ENCODE measurements around the gene TFAP2A.

Gene TFAP2A

DNA sequence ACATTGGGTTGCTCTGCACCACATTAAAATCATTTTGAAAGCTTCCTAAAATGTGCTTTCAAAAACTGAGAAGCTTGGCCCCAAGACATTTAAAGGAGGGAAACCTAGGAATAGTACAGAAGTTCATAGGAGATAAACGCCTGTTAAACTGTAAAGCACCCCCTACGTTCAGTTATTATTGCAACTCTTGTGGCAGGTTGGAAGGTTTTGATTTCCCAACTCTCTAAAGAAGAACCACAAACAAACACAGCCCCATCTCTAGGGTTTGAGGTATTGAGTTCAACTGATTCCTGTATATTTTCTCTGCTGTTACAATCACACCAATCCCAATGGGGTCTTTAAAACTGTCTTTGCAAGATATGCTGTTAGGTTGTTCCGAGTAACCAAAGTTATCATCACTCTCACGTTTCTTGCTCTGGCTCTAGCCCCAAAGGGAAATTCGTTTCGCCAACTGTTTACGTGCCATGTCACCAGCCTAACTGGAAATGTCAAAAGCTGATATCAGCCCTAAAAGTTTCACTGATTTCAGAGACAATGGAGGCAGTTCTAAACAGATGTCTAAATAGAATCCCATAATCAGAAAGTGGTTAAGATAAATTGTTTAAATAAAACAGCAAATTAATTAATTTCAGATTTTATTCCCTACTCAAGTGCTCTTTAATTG lies 12.1 kb downstream of the TFAP2A start:
- no peaks in the 10 kb centered on the region for H3K27me3 ChIP-seq (ENCODE audit: insufficient read depth, low read length, poor library complexity, severe bottlenecking)
- H3K4me2 ChIP-seq (ENCODE audit: low read depth, low read length, poor library complexity, severe bottlenecking), result no peak overlapping the region
- no peaks in the 10 kb centered on the region for H3K36me3 ChIP-seq (ENCODE audit: insufficient read depth, low read length)
- no peaks in the 10 kb centered on the region for H3F3A ChIP-seq (ENCODE audit: low read depth)
- no peaks in the 10 kb centered on the region for H3K9me2 ChIP-seq (replicated peaks; ENCODE audit: low read depth, low read length)
- H3K9ac ChIP-seq (ENCODE audit: low read depth, low read length, poor library complexity, severe bottlenecking), result no peak overlapping the region
- H3K4me1 ChIP-seq (ENCODE audit: insufficient read depth, low read length, poor library complexity, severe bottlenecking), result peaks cover 28% of the 10 kb centered on the region
- H3K79me2 ChIP-seq (ENCODE audit: insufficient read depth, low read length), result no peaks in the 10 kb centered on the region
- no peaks in the 10 kb centered on the region for H4K20me1 ChIP-seq (ENCODE audit: insufficient read depth, low read length, poor library complexity, severe bottlenecking)
- TF ChIP-seq, protein P1, sequence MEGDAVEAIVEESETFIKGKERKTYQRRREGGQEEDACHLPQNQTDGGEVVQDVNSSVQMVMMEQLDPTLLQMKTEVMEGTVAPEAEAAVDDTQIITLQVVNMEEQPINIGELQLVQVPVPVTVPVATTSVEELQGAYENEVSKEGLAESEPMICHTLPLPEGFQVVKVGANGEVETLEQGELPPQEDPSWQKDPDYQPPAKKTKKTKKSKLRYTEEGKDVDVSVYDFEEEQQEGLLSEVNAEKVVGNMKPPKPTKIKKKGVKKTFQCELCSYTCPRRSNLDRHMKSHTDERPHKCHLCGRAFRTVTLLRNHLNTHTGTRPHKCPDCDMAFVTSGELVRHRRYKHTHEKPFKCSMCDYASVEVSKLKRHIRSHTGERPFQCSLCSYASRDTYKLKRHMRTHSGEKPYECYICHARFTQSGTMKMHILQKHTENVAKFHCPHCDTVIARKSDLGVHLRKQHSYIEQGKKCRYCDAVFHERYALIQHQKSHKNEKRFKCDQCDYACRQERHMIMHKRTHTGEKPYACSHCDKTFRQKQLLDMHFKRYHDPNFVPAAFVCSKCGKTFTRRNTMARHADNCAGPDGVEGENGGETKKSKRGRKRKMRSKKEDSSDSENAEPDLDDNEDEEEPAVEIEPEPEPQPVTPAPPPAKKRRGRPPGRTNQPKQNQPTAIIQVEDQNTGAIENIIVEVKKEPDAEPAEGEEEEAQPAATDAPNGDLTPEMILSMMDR (conservative IDR thresholded peaks at IDR 0.05; ENCODE audit: low read length), result no peak
- no peak for TF ChIP-seq EZH2phosphoT487 (IDR thresholded peaks at IDR 0.05; ENCODE audit: borderline replicate concordance)
- H2AFZ ChIP-seq (ENCODE audit: low read length), result 0 out of 2 replicates have a peak overlapping the region, but pooled peaks have one; percentile 0
- H3K4me3 ChIP-seq (ENCODE audit: low read length, poor library complexity, severe bottlenecking), result no peak overlapping the region
- no peaks in the 10 kb centered on the region for H3K9me3 ChIP-seq (ENCODE audit: insufficient read depth, low read depth, low read length)

DNA sequence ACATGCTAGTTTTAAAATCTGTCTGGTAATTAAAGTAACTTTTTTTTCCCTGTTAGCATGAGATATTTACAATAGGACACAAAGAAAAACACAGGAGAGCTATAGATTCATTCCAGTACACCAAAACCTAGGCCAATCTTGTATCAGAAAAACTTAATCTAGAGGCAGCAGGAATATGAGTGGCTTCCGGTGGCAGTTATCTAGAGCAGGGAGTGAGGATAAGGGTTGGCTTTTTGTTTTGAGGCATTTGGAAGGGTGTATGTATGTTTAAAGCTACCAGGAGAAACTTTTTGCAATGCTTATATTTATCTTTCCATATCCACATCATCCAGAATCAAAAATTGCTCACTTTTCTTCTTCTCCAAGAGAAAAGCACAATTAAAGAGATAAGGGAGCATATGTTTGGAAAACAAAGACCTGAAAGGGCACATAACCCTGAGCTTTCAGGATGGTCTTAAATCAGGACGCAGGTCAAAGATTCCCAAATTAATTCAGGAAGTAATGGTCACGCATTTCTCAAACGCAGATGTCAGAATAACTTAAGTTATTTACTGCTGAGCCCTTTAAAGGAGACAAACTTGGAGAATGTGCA lies 13.1 kb downstream of the TFAP2A start:
- H3K4me3 ChIP-seq (ENCODE audit: low read length, poor library complexity, severe bottlenecking), result no peak overlapping the region
- H2AFZ ChIP-seq (ENCODE audit: low read length), result no peak overlapping the region
- no peaks in the 10 kb centered on the region for H3K36me3 ChIP-seq (ENCODE audit: insufficient read depth, low read length)
- no peaks in the 10 kb centered on the region for H3K79me2 ChIP-seq (ENCODE audit: insufficient read depth, low read length)
- no peaks in the 10 kb centered on the region for H3K9me3 ChIP-seq (ENCODE audit: insufficient read depth, low read depth, low read length)
- H4K20me1 ChIP-seq (ENCODE audit: insufficient read depth, low read length, poor library complexity, severe bottlenecking), result no peaks in the 10 kb centered on the region
- no peaks in the 10 kb centered on the region for H3K27me3 ChIP-seq (ENCODE audit: insufficient read depth, low read length, poor library complexity, severe bottlenecking)
- TF ChIP-seq, protein P1 (conservative IDR thresholded peaks at IDR 0.05; ENCODE audit: low read length), result no peak
- TF ChIP-seq EZH2phosphoT487 (IDR thresholded peaks at IDR 0.05; ENCODE audit: borderline replicate concordance), result no peak
- peak overlapping the region; percentile 59 for H3K4me2 ChIP-seq (ENCODE audit: low read depth, low read length, poor library complexity, severe bottlenecking)
- peaks cover 28% of the 10 kb centered on the region for H3K4me1 ChIP-seq (ENCODE audit: insufficient read depth, low read length, poor library complexity, severe bottlenecking)
- H3F3A ChIP-seq (ENCODE audit: low read depth), result no peaks in the 10 kb centered on the region
- peak overlapping the region; percentile 39 for H3K9ac ChIP-seq (ENCODE audit: low read depth, low read length, poor library complexity, severe bottlenecking)
- H3K9me2 ChIP-seq (replicated peaks; ENCODE audit: low read depth, low read length), result no peaks in the 10 kb centered on the region

DNA sequence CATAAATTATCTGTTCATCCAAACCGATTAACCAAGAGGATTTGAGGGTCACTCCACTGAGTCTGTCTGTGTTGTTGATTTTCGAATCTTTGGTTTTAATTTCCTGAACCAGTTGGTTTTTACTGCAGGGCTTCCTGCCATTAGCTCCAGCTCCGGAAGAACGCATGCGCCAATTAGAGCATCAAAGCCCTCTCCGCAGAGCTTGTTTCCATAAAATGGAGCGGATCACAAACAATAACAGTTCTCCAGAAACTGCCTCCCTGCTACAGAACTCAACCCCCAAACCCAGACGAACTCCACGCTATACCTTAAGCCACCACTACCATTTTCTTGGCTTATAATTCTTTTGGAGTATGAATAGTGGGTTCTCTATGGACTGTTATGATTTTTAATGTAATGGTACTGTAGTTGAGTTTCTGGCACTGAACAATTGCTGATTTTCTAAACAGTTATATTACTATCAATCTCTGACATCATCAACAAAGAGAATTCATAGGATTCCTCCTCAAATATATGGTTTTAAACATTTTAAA lies 13.8 kb downstream of the TFAP2A start:
- Histone ChIP-seq H3K9me3 (ENCODE audit: insufficient read depth, low read depth, low read length) (no peaks in the 10 kb centered on the region), H3K4me3 (ENCODE audit: low read length, poor library complexity, severe bottlenecking) (peak overlapping the region; percentile 28), H3K4me1 (ENCODE audit: insufficient read depth, low read length, poor library complexity, severe bottlenecking) (peaks cover 28% of the 10 kb centered on the region), H3F3A (ENCODE audit: low read depth) (no peaks in the 10 kb centered on the region), H3K27me3 (ENCODE audit: insufficient read depth, low read length, poor library complexity, severe bottlenecking) (no peaks in the 10 kb centered on the region), H3K79me2 (ENCODE audit: insufficient read depth, low read length) (no peaks in the 10 kb centered on the region), H2AFZ (ENCODE audit: low read length) (peak overlapping the region; percentile 48), H3K9me2 (replicated peaks; ENCODE audit: low read depth, low read length) (no peaks in the 10 kb centered on the region), H3K9ac (ENCODE audit: low read depth, low read length, poor library complexity, severe bottlenecking) (peak overlapping the region; percentile 39), H4K20me1 (ENCODE audit: insufficient read depth, low read length, poor library complexity, severe bottlenecking) (no peaks in the 10 kb centered on the region), H3K4me2 (ENCODE audit: low read depth, low read length, poor library complexity, severe bottlenecking) (peak overlapping the region; percentile 59), H3K36me3 (ENCODE audit: insufficient read depth, low read length) (no peaks in the 10 kb centered on the region)
- TF ChIP-seq, protein P1 (conservative IDR thresholded peaks at IDR 0.05; ENCODE audit: low read length), result no peak
- no peak for TF ChIP-seq EZH2phosphoT487 (IDR thresholded peaks at IDR 0.05; ENCODE audit: borderline replicate concordance)

Measured in Loucy (cell line).